ENCODE measurements around the gene LZTR1. TPM values are rescaled to one million over a fixed set of nuclear protein-coding genes. Genes with fewer than 3 reads are reported as not detected.

Gene LZTR1
- total RNA-seq, 1 experiment from 2014 or later, result 40.2 TPM

GRCh38 chr22:20982563-20982882 is 426 bp downstream of the LZTR1 start:
- in situ Hi-C loops (cut with HindIII; ENCODE audit: low pct_unique_long_range_greater_than_20kb, low sequenced_read_pairs) (no loop called here), intact Hi-C loops (cut with micrococcal nuclease; ENCODE audit: unreplicated experiment) (no loop called here)
- ATAC-seq, result peak; percentile 53; the same call in 1 of the 2 replicates
- 0 out of 2 replicates have a peak, but pooled peaks cover 3% of the 10 kb centered on the region for H3K4me1 ChIP-seq (ENCODE audit: control insufficient read depth, insufficient read depth, low read length)
- peak overlapping the region; percentile 68 to 80 for H3K4me3 ChIP-seq (ENCODE audit: low read depth in 2 of 2, low read length in 2 of 2)
- BruUV-seq (replicated peaks), result no TSS peak
- ChIA-PET CTCF (no interaction called here), POLR2A (no interaction called here)
- peak overlapping the region; percentile 87 for H3K27ac ChIP-seq (ENCODE audit: low read length)
- no peaks in the 10 kb centered on the region for H3K9me3 ChIP-seq (ENCODE audit: control insufficient read depth, insufficient read depth, low read depth, low read length)
- TF ChIP-seq POLR2AphosphoS5 (IDR thresholded peaks at IDR 0.05; ENCODE audit: low read depth, low read length), result no peak
- no peak for TF ChIP-seq SIN3A (IDR thresholded peaks at IDR 0.05; ENCODE audit: borderline replicate concordance, insufficient read depth, low read depth, low read length)
- TF ChIP-seq REST (IDR thresholded peaks at IDR 0.05; ENCODE audit: insufficient read depth in 1 of 2, low read depth in 2 of 2, low read length in 1 of 2), result no peak
- no peak for TF ChIP-seq TCF7L2 (IDR thresholded peaks at IDR 0.05; ENCODE audit: low read depth, low read length)
- TF ChIP-seq CTCF (IDR thresholded peaks at IDR 0.05), result no peak
- no peaks in the 10 kb centered on the region; the same call in 1 of the 2 replicates for H3K36me3 ChIP-seq (ENCODE audit: control insufficient read depth, insufficient read depth, low read length)
- no peaks in the 10 kb centered on the region for H3K27me3 ChIP-seq (ENCODE audit: control insufficient read depth, insufficient read depth, low read length)
- no peak for DNase-seq (ENCODE audit: low read depth, low spot score)

GRCh38 chr22:20983081-20983771 is 1.1 kb downstream of the LZTR1 start:
- Histone ChIP-seq H3K9me3 (ENCODE audit: control insufficient read depth, insufficient read depth, low read depth, low read length) (no peaks in the 10 kb centered on the region), H3K27me3 (ENCODE audit: control insufficient read depth, insufficient read depth, low read length) (no peaks in the 10 kb centered on the region), H3K36me3 (ENCODE audit: control insufficient read depth, insufficient read depth, low read length) (no peaks in the 10 kb centered on the region; the same call in 1 of the 2 replicates), H3K4me1 (ENCODE audit: control insufficient read depth, insufficient read depth, low read length) (0 out of 2 replicates have a peak, but pooled peaks cover 3% of the 10 kb centered on the region), H3K4me3 (ENCODE audit: low read depth in 2 of 2, low read length in 2 of 2) (peak overlapping the region; percentile 68 to 80), H3K27ac (ENCODE audit: low read length) (peak overlapping the region; percentile 87)
- DNase-seq (ENCODE audit: low read depth, low spot score), result no peak
- no TSS peak for BruUV-seq (replicated peaks)
- ChIA-PET CTCF (no interaction called here), POLR2A (no interaction called here)
- no peak for ATAC-seq
- TF ChIP-seq SIN3A (IDR thresholded peaks at IDR 0.05; ENCODE audit: borderline replicate concordance, insufficient read depth, low read depth, low read length) (no peak), TCF7L2 (IDR thresholded peaks at IDR 0.05; ENCODE audit: low read depth, low read length) (no peak), POLR2AphosphoS5 (IDR thresholded peaks at IDR 0.05; ENCODE audit: low read depth, low read length) (no peak), CTCF (IDR thresholded peaks at IDR 0.05) (no peak), REST (IDR thresholded peaks at IDR 0.05; ENCODE audit: insufficient read depth in 1 of 2, low read depth in 2 of 2, low read length in 1 of 2) (no peak)
- in situ Hi-C loops (cut with HindIII; ENCODE audit: low pct_unique_long_range_greater_than_20kb, low sequenced_read_pairs) (no loop called here), intact Hi-C loops (cut with micrococcal nuclease; ENCODE audit: unreplicated experiment) (no loop called here)

Measured in Panc1 (cell line).